GM10266 (cell line): Measurements from ENCODE around the gene GRHL3.

Source experiments
- DNase-seq: peaks from one replicate; pipeline ENCODE4 v3.0.0; 2012; ENCODE audit errors: extremely low spot score
- TF ChIP-seq, protein P1 (sequence below): IDR thresholded peaks from 2 replicates; pipeline ENCODE4 v1.5.1; 2012; ENCODE audit warnings: mild to moderate bottlenecking, low read depth; ENCODE audit not compliant: control insufficient read depth, insufficient read depth; ENCODE audit errors: missing control alignments

Gene GRHL3

DNA sequence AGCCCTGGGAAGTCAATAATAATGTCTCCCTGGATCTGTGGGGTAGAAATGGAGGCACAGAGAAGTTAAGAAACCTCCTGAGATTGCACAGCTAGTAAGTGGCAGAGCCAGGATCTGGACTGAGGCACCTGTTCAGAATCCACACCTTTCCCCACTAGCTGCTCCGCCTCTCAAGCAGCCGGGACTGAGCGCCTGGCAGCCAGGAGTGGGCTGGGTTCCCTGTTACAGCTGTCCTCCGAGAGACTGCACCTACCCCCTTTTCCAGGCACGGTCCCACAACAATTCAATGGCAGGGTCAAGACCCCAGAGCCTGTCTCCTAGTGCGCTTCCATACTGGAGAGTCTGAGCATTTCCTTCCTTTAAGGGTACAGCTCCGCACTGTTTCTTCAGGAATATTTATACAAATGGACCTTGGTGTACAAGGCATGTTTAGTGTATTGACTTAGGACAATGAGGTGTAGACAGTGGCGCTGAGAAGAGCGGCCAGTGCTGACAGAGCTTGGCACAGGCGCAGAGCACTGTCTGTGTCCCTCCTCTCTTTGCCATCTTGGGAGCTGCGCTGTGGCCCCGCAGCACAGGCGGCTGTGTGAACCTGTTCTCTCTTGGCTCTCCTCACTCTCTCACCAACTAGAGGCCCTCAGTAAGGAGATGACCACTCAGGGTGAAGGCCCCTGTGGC, 24.4 kb downstream of the GRHL3 start:
- no peak for DNase-seq
- TF ChIP-seq, protein P1, sequence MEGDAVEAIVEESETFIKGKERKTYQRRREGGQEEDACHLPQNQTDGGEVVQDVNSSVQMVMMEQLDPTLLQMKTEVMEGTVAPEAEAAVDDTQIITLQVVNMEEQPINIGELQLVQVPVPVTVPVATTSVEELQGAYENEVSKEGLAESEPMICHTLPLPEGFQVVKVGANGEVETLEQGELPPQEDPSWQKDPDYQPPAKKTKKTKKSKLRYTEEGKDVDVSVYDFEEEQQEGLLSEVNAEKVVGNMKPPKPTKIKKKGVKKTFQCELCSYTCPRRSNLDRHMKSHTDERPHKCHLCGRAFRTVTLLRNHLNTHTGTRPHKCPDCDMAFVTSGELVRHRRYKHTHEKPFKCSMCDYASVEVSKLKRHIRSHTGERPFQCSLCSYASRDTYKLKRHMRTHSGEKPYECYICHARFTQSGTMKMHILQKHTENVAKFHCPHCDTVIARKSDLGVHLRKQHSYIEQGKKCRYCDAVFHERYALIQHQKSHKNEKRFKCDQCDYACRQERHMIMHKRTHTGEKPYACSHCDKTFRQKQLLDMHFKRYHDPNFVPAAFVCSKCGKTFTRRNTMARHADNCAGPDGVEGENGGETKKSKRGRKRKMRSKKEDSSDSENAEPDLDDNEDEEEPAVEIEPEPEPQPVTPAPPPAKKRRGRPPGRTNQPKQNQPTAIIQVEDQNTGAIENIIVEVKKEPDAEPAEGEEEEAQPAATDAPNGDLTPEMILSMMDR: no peak

DNA sequence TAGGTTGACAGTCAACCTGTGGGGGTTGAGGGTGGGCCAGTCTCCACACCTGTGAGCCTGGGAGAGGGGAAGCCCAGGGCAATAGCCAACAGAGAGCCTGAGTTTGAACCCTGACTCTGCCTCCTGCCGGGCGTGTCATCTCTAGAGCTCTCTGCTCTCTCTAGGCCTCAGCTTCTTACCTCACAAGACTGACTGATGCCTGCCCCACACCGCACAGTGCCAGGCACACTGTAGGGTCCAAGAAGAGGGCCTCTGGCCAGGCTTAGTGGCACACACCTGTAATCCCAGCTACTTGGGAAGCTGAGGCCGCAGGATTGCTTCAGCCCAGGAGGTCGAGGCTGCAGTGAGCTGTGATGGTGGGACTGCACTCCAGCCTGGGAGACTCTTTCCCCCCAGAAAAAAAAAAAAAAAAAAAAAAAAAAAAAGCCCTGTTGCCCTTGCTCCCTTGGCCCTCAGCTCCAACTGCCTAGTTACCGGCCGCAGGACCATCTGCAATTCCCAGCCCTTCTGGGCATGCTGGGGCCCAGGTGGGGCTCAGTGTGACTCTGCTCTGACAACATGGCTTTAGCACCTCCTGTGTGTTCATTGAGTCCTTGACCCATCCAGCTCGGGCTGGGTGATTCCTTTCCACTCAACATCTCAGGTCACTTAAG, 25.1 kb downstream of the GRHL3 start:
- TF ChIP-seq, protein P1: no peak
- DNase-seq: no peak

DNA sequence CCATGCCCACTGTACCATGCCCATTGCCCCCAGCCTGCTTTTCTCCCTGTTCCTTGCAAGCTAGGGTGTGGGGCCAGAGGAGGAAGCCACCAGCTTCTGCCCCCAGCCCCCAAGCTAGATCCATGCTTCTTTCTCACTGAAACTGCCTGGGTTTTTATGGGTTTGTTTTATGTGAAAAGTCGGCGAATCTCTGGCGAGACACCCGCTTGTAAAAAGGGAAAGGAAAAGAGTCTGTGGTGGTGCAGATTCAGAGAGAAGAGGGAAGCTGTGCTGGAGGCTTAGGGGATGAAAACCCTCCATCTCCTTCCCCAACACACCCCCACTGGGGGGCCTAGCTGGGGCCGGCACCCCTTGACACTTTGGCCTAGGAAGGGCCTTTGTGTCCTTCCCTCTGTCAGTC, 26.2 kb downstream of the GRHL3 start:
- TF ChIP-seq, protein P1: no peak
- DNase-seq: no peak

DNA sequence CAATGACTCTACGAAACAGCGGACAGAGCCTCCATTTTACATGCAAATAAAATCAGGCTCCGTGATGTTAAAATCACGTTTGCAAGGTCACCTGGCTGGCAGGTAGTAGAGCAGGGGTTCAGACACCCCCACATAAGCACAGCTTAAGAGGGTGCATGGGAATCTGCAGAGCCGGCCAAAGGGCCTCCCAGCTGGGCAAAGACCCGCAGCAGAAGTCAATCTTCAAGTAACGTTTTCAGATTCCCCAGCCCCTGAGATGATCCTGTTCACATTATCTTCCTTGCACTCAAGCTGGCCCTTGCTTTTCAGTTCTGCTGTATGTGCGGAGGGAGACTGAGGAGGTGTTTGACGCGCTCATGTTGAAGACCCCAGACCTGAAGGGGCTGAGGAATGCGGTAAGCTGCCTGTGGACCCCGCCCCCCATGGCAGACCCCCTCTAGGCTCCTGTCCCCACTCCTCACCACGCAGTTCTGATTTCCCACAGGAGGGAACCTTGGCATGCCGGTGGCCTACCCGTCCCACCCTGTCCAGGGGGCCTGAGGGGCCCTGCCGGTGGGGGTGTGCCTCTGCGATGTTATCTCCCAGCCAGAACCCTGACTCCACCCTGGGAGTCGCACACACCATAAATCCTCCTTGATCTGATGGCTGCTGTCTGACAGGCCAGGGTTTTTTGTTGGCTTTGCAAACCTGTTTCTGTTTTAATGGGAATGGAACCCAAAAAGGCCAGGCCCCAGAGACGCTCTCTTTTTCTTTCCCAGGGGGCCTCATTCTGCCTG, 28.2 kb downstream of the GRHL3 start:
- TF ChIP-seq, protein P1: no peak
- DNase-seq: no peak

DNA sequence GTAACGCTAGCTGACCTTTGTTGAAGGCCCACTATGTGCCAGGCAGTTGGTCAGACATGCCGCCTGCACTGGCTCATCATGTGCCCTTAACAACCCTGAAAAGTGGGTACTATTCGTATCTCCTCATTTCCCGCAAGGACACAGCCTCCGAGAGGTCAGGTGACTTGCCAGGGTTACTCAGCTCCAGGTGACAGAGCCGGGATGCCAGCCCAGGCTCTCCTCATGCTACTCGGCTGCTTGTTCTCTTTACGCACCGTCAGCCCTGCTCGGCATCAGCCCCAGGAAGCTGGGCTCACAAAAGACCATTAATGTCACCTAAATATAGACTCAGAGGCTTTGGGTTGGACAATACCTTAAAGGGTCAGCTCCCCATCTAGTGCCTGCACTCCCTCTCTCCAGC, 29.0 kb downstream of the GRHL3 start:
- TF ChIP-seq, protein P1: no peak

DNA sequence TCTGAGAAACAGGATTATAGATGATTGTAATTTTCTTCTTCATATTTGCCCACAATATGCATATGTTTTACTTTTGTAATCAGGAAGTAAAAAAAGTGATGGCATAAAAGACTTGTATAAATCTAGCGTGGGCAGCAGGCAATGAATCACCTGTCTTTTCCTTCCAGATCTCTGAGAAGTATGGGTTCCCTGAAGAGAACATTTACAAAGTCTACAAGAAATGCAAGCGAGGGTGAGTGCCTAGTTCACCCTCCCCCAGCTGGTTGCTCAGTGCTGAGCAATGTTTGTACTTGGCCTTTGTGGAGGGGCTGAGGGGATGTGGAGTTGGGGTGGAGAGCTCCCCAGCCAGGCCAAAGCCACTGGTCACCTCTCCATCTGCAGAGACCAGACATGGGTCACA, 30.7 kb downstream of the GRHL3 start:
- no peak for DNase-seq
- TF ChIP-seq, protein P1: no peak

More for the DNA sequence above, 29.0 kb downstream of the GRHL3 start:
- no peak for DNase-seq

DNA sequence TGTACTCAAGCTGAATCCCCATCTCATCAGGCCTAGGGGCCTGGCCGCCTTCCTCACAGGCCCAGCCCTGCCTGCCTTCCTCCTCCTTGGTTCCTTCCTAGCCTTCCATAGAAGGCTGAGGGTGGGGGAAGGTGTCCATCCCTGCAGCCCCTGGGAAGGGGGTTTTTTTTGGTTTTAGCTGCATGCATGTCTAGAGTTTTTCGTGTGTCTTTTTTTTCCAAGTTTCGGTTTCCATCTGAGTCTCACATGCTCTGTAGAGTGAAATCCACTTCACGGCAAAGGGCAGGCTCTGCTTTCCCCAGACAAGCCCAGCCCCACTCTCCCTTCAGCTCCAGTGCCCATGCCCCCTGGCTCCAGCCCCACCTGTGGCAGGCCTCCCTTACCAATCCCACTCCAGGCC, 32.1 kb downstream of the GRHL3 start:
- TF ChIP-seq, protein P1: no peak

More for the DNA sequence above, 32.1 kb downstream of the GRHL3 start:
- DNase-seq: peak; percentile 57
